Right lobe of liver (tissue), 4 donors: Measurements from ENCODE around the gene MED12L.

Experiments
- CTCF ChIP-seq, 4 donors: fragments of 200-600 bp in 3 of 4; fragments of 450-650 bp in 1 of 4; IDR thresholded peaks; one replicate each; pipeline versions ENCODE4 v1.5.1 to v1.8.0; 2016 to 2022; ENCODE audit warnings: antibody characterized with exemption in 4 of 4, mild to moderate bottlenecking in 2 of 4
- POLR2A ChIP-seq: fragments of 450-650 bp; IDR thresholded peaks from one replicate; pipeline ENCODE4 v1.6.1; 2017; ENCODE audit warnings: antibody characterized with exemption, mild to moderate bottlenecking
- donor health status: DM: no; HTN: no; CAD: no.
- donor health status: DM: no; HTN: no; CAD: no.
- donor health status: DM: no; HTN: yes; CAD: no.

DNA sequence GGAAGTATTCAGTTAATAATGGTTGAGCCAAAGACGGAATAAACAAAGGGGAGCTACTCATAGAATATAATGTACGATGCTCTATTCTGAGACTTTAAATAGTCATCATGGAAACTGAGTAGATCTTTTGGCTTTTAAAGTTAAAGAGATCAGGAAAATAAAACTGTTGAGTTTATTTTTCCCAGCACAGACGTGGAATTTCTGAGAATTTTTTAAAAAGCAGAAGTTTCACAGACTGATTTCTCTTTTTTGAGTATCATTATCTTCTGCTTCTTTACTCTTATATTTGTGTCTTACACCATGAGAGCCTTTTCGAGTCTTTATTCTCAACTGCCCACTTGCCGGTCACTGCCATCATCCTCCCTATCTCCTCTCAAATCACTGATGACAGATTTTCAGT, 179.7 kb downstream of the MED12L start:
- TF ChIP-seq CTCF (IDR thresholded peaks at IDR 0.05) (no peak), POLR2A (no peak)
